HG02571 (cell line): ENCODE data around the gene ARHGAP26.

ENCODE experiments used
- ATAC-seq: cut with Tn5 transposase; IDR thresholded peaks from one replicate; pipeline ENCODE4 v1.9.1; 2021; ENCODE audit warnings: mild to moderate bottlenecking, moderate library complexity; ENCODE audit not compliant: unreplicated experiment

The ARHGAP26 gene

GRCh38 chr5:142749321-142749720, 20.9 kb upstream of the ARHGAP26 start:
- ATAC-seq, result no peak

- no peak for ATAC-seq
Observed at GRCh38 chr5:142753116-142753631, 17.0 kb upstream of the ARHGAP26 start.

- no peak for ATAC-seq
Observed at GRCh38 chr5:142754031-142754430, 16.1 kb upstream of the ARHGAP26 start.

- ATAC-seq, result no peak
Observed at GRCh38 chr5:142756576-142756975, 13.6 kb upstream of the ARHGAP26 start.

GRCh38 chr5:142757564-142757963, 12.6 kb upstream of the ARHGAP26 start:
- ATAC-seq, result no peak

GRCh38 chr5:142758062-142758795, 11.9 kb upstream of the ARHGAP26 start:
- ATAC-seq, result no peak

GRCh38 chr5:142758796-142759145, 11.4 kb upstream of the ARHGAP26 start:
- ATAC-seq, result no peak

GRCh38 chr5:142763701-142764100, 6.5 kb upstream of the ARHGAP26 start:
- no peak for ATAC-seq

GRCh38 chr5:142767178-142767577, 3.0 kb upstream of the ARHGAP26 start:
- ATAC-seq, result no peak

GRCh38 chr5:142767911-142768310, 2.3 kb upstream of the ARHGAP26 start:
- ATAC-seq, result no peak

- ATAC-seq, result no peak
Observed at GRCh38 chr5:142769251-142769792, 855 bp upstream of the ARHGAP26 start.

GRCh38 chr5:142770650-142771609, 753 bp downstream of the ARHGAP26 start:
- ATAC-seq, result peak; percentile 18

- no peak for ATAC-seq
Observed at GRCh38 chr5:142771666-142772065, 1.5 kb downstream of the ARHGAP26 start.

GRCh38 chr5:142772446-142773293, 2.5 kb downstream of the ARHGAP26 start:
- ATAC-seq, result no peak

GRCh38 chr5:142777099-142777498, 6.9 kb downstream of the ARHGAP26 start:
- ATAC-seq, result no peak

GRCh38 chr5:142777850-142778249, 7.7 kb downstream of the ARHGAP26 start:
- ATAC-seq, result no peak

GRCh38 chr5:142779163-142779840, 9.1 kb downstream of the ARHGAP26 start:
- ATAC-seq, result no peak

- no peak for ATAC-seq
Observed at GRCh38 chr5:142780871-142781270, 10.7 kb downstream of the ARHGAP26 start.

GRCh38 chr5:142782976-142783530, 12.9 kb downstream of the ARHGAP26 start:
- ATAC-seq, result no peak
